ENCODE data around the gene RFTN1.
A peak's percentile ranks its signal among the peaks of the same experiment; 100 is the strongest.

The RFTN1 gene

DNA sequence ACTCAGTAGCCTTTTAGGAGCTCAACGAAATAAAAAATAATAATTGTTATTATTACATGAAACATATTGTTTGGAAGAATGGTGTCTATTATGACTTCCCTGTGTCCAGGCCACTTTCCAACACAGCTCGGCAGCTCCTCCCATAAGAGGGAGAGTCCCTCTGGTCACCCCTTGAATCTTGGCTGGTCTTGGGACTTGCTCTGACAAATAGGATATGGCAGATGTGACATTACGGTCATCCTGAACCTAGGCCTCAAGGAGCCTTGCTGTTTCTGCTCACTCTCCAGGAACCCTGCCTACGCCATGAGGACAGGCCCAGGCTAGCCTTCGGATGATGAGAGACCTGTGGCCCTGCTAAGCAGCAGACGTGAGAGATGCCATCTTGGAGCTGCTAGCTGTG is 176.7 kb downstream of the RFTN1 start:
- DNase-seq (ENCODE audit: low read depth) = no peak
- no peak for TF ChIP-seq CTCF (conservative IDR thresholded peaks at IDR 0.05; ENCODE audit: low read length)
- H3K4me3 ChIP-seq (ENCODE audit: low read length) = no peak overlapping the region

GRCh38 chr3:16335772-16336645 is 177.5 kb downstream of the RFTN1 start:
- no peak for TF ChIP-seq CTCF (conservative IDR thresholded peaks at IDR 0.05; ENCODE audit: low read length)
- H3K4me3 ChIP-seq (ENCODE audit: low read length) = no peak overlapping the region
- no peak for DNase-seq (ENCODE audit: low read depth)

- no peak overlapping the region for H3K4me3 ChIP-seq (ENCODE audit: low read length)
- TF ChIP-seq CTCF (conservative IDR thresholded peaks at IDR 0.05; ENCODE audit: low read length) = no peak
Measured at GRCh38 chr3:16335333-16335732, 178.2 kb downstream of the RFTN1 start.

DNA sequence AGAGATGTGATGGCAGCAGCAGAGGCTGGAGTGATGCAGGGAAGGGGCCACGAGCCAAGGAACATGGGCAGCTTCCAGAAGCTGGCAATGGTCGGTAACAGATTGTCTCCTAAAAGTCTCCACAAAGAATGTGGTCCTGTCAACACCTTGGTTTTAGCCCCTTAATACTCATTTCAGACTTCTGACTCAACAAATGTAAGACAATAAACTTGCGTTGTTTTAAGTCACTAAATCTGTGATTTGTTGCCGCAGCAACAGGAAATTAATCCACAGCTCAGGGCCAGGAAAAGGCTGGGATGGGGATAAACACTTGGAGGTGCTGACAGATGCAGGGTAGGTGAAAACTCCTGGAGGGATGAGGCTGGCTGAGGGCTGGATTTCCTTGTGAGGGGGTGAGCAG is 178.6 kb downstream of the RFTN1 start:
- TF ChIP-seq CTCF (conservative IDR thresholded peaks at IDR 0.05; ENCODE audit: low read length) = no peak
- DNase-seq (ENCODE audit: low read depth) = peak; percentile 98
- H3K4me3 ChIP-seq (ENCODE audit: low read length) = no peak overlapping the region

More at GRCh38 chr3:16335333-16335732, 178.2 kb downstream of the RFTN1 start:
- DNase-seq (ENCODE audit: low read depth) = no peak

DNA sequence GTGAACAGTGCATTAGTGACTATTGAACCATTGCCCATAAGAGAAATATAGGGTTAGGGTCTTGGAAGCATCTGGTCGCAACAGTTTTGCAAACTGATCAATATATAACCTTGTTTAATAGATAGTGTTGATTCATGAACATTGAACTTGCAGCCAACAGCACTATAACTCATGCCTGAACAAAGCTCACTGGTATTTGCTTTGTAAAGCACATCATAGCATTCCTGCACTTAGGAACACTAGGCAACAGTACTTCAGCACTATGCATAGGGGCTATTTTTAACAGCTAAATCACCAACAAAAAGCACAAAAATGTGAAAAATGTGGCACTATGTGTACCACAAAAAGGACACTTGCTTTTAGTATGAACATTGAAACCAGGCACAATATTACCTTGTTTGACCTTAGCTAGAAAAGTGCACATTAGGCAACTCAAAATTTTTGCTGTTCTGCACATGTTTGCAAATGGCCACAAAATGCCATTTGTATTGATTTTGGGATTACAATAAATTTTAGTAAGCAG is 180.5 kb downstream of the RFTN1 start:
- TF ChIP-seq CTCF (conservative IDR thresholded peaks at IDR 0.05; ENCODE audit: low read length) = no peak
- no peak overlapping the region for H3K4me3 ChIP-seq (ENCODE audit: low read length)
- peak; percentile 95 for DNase-seq (ENCODE audit: low read depth)

- H3K4me3 ChIP-seq (ENCODE audit: low read length) = no peak overlapping the region
- no peak for TF ChIP-seq CTCF (conservative IDR thresholded peaks at IDR 0.05; ENCODE audit: low read length)
- DNase-seq (ENCODE audit: low read depth) = no peak
Measured at GRCh38 chr3:16331319-16331883, 182.1 kb downstream of the RFTN1 start.

DNA sequence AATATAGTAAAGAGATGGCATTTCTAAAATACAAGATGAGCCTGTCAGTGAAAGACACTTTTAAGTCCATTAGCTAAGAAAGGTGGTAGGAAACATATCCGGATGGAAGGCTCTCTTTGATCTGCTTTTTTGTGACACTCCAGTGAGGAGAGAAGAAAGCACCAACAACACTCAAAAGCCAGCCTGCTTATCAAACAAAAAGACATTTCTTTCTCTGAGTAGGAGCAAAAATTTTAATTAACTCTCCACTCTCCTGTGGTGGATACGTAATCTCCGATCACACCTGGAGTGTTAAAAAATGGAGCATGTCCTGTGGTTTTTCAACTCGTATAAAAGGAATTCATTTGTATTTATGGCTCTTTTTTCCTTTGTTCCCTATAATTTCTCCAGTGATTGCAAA is 183.1 kb downstream of the RFTN1 start:
- H3K4me3 ChIP-seq (ENCODE audit: low read length) = no peak overlapping the region
- no peak for TF ChIP-seq CTCF (conservative IDR thresholded peaks at IDR 0.05; ENCODE audit: low read length)
- no peak for DNase-seq (ENCODE audit: low read depth)

Measured in AG10803 (cell line).